Measurements from ENCODE around the gene MAGEB17. TPM values are rescaled to one million over a fixed set of nuclear protein-coding genes. Genes with fewer than 3 reads are reported as not detected.

MAGEB17 gene
- polyA plus RNA-seq, 2 of the 4 experiments (the other 2 are of a cell fraction) = not detected

- CTCF ChIA-PET = interaction anchor here (1.4 kb wide), 1 partner anchor 283 kb away, joined by 3 read pairs; no protein-coding TSS in a partner anchor
- Histone ChIP-seq H3K4me1 (peaks cover 5% of the 10 kb centered on the region; the same call in 1 of the 3 replicates), H3K4me2 (no peak overlapping the region), H3K9me3 (no peaks in the 10 kb centered on the region), H3K27ac (no peak overlapping the region), H3K4me3 (no peak overlapping the region)
- FAIRE-seq (peak; percentile 18), ATAC-seq (no peak), DNase-seq (ENCODE audit: low read depth in 1 of 2, low spot score in 1 of 2) (no peak)
- POLR2A ChIA-PET = no interaction called here
- 20% methylated on average over 2 of the region's 2 CpGs for WGBS (ENCODE audit: missing lambda C conversion rate)
- TF ChIP-seq ZC3H11A (IDR thresholded peaks at IDR 0.05) (no peak), CBX2 (IDR thresholded peaks at IDR 0.05; ENCODE audit: borderline replicate concordance, low read depth) (no peak), RCOR1 (IDR thresholded peaks at IDR 0.05; ENCODE audit: low read depth, low read length) (no peak), ZNF302 (CRISPR knock-in tag; IDR thresholded peaks at IDR 0.05) (no peak), TP53 (CRISPR knock-in tag; IDR thresholded peaks at IDR 0.05) (no peak), MAZ (IDR thresholded peaks at IDR 0.05; ENCODE audit: borderline replicate concordance, low read depth, low read length) (no peak), CHD2 (IDR thresholded peaks at IDR 0.05; ENCODE audit: low read length, partially characterized antibody) (no peak), HDAC2 (IDR thresholded peaks at IDR 0.05) (no peak), PBX3 (IDR thresholded peaks at IDR 0.05) (no peak), ATOH8 (CRISPR knock-in tag; IDR thresholded peaks at IDR 0.05; ENCODE audit: low read depth) (no peak), KDM5A (IDR thresholded peaks at IDR 0.05) (no peak), EHMT2 (IDR thresholded peaks at IDR 0.05; ENCODE audit: low read depth) (no peak), CTCF (IDR thresholded peaks at IDR 0.05) (no peak), REST (IDR thresholded peaks at IDR 0.05) (no peak), NPAS2 (CRISPR knock-in tag; IDR thresholded peaks at IDR 0.05; ENCODE audit: borderline replicate concordance) (no peak), RNF2 (IDR thresholded peaks at IDR 0.05; ENCODE audit: borderline replicate concordance, low read depth) (no peak), KDM1A (IDR thresholded peaks at IDR 0.05; ENCODE audit: low read depth) (no peak), ZFP36 (IDR thresholded peaks at IDR 0.05; ENCODE audit: borderline replicate concordance, partially characterized antibody) (no peak)
These were observed 46.7 kb downstream of the MAGEB17 start for GRCh38 chrX:16213961-16214360.

- ATAC-seq = no peak
- WGBS (ENCODE audit: missing lambda C conversion rate) = 89% methylated on average over 1 of the region's 1 CpG
- TF ChIP-seq BHLHE40 (IDR thresholded peaks at IDR 0.05; ENCODE audit: low read depth, low read length) (no peak), HOXA7 (CRISPR knock-in tag; IDR thresholded peaks at IDR 0.05) (no peak), TFCP2L1 (CRISPR knock-in tag; IDR thresholded peaks at IDR 0.05) (no peak), JUN (IDR thresholded peaks at IDR 0.05) (no peak), EHMT2 (IDR thresholded peaks at IDR 0.05; ENCODE audit: low read depth) (no peak), ATOH8 (CRISPR knock-in tag; IDR thresholded peaks at IDR 0.05; ENCODE audit: low read depth) (no peak), ESRRA (IDR thresholded peaks at IDR 0.05; ENCODE audit: borderline replicate concordance, low read length) (no peak), JUNB (IDR thresholded peaks at IDR 0.05) (no peak), RARB (CRISPR knock-in tag; IDR thresholded peaks at IDR 0.05) (no peak), NFE2L2 (conservative IDR thresholded peaks at IDR 0.05; ENCODE audit: low read length) (no peak), E2F6 (IDR thresholded peaks at IDR 0.05; ENCODE audit: borderline replicate concordance, low read depth) (no peak), FOXS1 (CRISPR knock-in tag; IDR thresholded peaks at IDR 0.05) (no peak), CHD4 (IDR thresholded peaks at IDR 0.05; ENCODE audit: borderline replicate concordance) (no peak)
These were observed 48.4 kb downstream of the MAGEB17 start for GRCh38 chrX:16215660-16216059.

More at GRCh38 chrX:16215660-16216059, 48.4 kb downstream of the MAGEB17 start:
- Histone ChIP-seq H3K9me3 (no peaks in the 10 kb centered on the region), H3K4me3 (no peak overlapping the region), H3K4me2 (no peak overlapping the region), H3K27ac (no peak overlapping the region), H3K4me1 (peaks cover 5% of the 10 kb centered on the region; the same call in 1 of the 3 replicates)
- no peak for FAIRE-seq
- ChIA-PET POLR2A (no interaction called here), CTCF (no interaction called here)
- DNase-seq (ENCODE audit: low read depth in 1 of 2, low spot score in 1 of 2) = no peak

Data from A549 (cell line).